Measurements from ENCODE around the gene CAPN15.
A peak's percentile ranks its signal among the peaks of the same experiment; 100 is the strongest.

GRCh38 chr16:560204-560700 lies 32.7 kb downstream of the CAPN15 start, which contains the start of gene PRR35:
- TF ChIP-seq, protein P1, sequence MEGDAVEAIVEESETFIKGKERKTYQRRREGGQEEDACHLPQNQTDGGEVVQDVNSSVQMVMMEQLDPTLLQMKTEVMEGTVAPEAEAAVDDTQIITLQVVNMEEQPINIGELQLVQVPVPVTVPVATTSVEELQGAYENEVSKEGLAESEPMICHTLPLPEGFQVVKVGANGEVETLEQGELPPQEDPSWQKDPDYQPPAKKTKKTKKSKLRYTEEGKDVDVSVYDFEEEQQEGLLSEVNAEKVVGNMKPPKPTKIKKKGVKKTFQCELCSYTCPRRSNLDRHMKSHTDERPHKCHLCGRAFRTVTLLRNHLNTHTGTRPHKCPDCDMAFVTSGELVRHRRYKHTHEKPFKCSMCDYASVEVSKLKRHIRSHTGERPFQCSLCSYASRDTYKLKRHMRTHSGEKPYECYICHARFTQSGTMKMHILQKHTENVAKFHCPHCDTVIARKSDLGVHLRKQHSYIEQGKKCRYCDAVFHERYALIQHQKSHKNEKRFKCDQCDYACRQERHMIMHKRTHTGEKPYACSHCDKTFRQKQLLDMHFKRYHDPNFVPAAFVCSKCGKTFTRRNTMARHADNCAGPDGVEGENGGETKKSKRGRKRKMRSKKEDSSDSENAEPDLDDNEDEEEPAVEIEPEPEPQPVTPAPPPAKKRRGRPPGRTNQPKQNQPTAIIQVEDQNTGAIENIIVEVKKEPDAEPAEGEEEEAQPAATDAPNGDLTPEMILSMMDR (IDR thresholded peaks at IDR 0.05; ENCODE audit: insufficient read depth, low read depth, low read length), result no peak
- TF ChIP-seq EZH2 (IDR thresholded peaks at IDR 0.05; ENCODE audit: insufficient read depth, low read length), result peak; percentile 50
